Spleen (tissue), 11 donors: ENCODE measurements around the gene ERGIC1. TPM values are rescaled to one million over a fixed set of nuclear protein-coding genes. Genes with fewer than 3 reads are reported as not detected.

Experiments used
- DNase-seq: peaks from one replicate; pipeline ENCODE4 v3.0.0-alpha.2; 2020
- H3K27ac ChIP-seq, 8 donors: fragments of 200-600 bp; sonication (generic) in 7 of 8; 1 replicate in 4 of 8; 2 replicates in 4 of 8; pipeline versions ENCODE4 v1.5.0 to v1.8.0; 2016 to 2021; ENCODE audit warnings: inconsistent platforms in 4 of 8, mild to moderate bottlenecking in 4 of 8, moderate library complexity in 1 of 8
- H3K27me3 ChIP-seq, 7 donors: fragments of 200-600 bp; sonication (generic) in 6 of 7; replicated peaks in 1 of 7; 1 replicate in 4 of 7; 2 replicates in 3 of 7; pipeline versions ENCODE4 v1.5.0 to v1.8.0; 2016 to 2021; ENCODE audit warnings: inconsistent platforms in 3 of 7, mild to moderate bottlenecking in 1 of 7
- H3K36me3 ChIP-seq, 6 donors: fragments of 200-600 bp; sonication (generic) in 5 of 6; 1 replicate in 4 of 6; 2 replicates in 2 of 6; pipeline versions ENCODE4 v1.5.0 to v1.8.0; 2016 to 2021; ENCODE audit warnings: inconsistent platforms in 2 of 6
- H3K4me1 ChIP-seq, 6 donors: fragments of 200-600 bp; sonication (generic) in 5 of 6; 1 replicate in 3 of 6; 2 replicates in 3 of 6; pipeline versions ENCODE4 v1.5.0 to v1.8.0; 2016 to 2021; ENCODE audit warnings: inconsistent platforms in 3 of 6
- H3K4me3 ChIP-seq, 8 donors: fragments of 200-600 bp; sonication (generic) in 7 of 8; 1 replicate in 4 of 8; 2 replicates in 4 of 8; pipeline versions ENCODE4 v1.5.0 to v1.8.0; 2016 to 2021; ENCODE audit warnings: inconsistent platforms in 4 of 8, mild to moderate bottlenecking in 4 of 8, moderate library complexity in 2 of 8
- H3K9me3 ChIP-seq, 8 donors: fragments of 200-600 bp; sonication (generic) in 7 of 8; 1 replicate in 4 of 8; 2 replicates in 4 of 8; pipeline versions ENCODE4 v1.5.0 to v1.8.0; 2016 to 2021; ENCODE audit warnings: inconsistent platforms in 4 of 8
- POLR2A ChIP-seq, 3 donors: fragments of 450-650 bp; IDR thresholded peaks; one replicate each; pipeline ENCODE4 v1.5.1; 2017; ENCODE audit warnings: antibody characterized with exemption in 3 of 3, mild to moderate bottlenecking in 1 of 3
- POLR2AphosphoS5 ChIP-seq, 3 donors: sonication (generic); formaldehyde crosslinking; IDR thresholded peaks; one replicate each; pipeline ENCODE4 v1.5.1; 2017; ENCODE audit warnings: antibody characterized with exemption in 3 of 3
- WGBS, 5 donors: extraction: QIAGEN DNeasy Blood & Tissue Kit in 3 of 5; methylation state at CpG; one replicate each; pipeline versions ENCODE4 v1.1.5 to v1.1.7; 2013 to 2018; 5-methylcytosine and 5-hydroxymethylcytosine counted together
- intact Hi-C: fragments of 100-400 bp; cut with DNase I; formaldehyde crosslinking; loops from one replicate; pipeline ENCODE4 v1.15.0; 2023; ENCODE audit warnings: low total_unique reads
- polyA plus RNA-seq, 3 donors: library from polyadenylated mRNA; stranded (reverse); fragments of 200-250 nt; gene quantifications; one replicate each; pipeline ENCODE4 v1.2.1, GENCODE V29; 2013
- total RNA-seq, 7 donors: library from RNA; depleted of rRNA in 3 of 7; stranded (reverse); fragments of >200 nt in 3 of 7; fragmentation: NEBNext Ultra II Directional in 4 of 7; extraction: Animal tissue kit (Norgen Biotek cat#: 25700) in 4 of 7; gene quantifications; one replicate each; pipeline versions ENCODE4 v1.1.0 to v1.2.1, GENCODE V29; 2016 to 2021
- TF ChIP-seq, protein P1 (sequence below), 11 experiments: fragments of 200-600 bp in 7 of 11; fragments of 450-650 bp in 4 of 11; sonication (generic) in 4 of 11; IDR thresholded peaks in 8 of 11; conservative IDR thresholded peaks in 3 of 11; 1 replicate in 7 of 11; 2 replicates in 4 of 11; pipeline versions ENCODE4 v1.4.0 to v1.8.0; 2016 to 2021; ENCODE audit warnings: antibody characterized with exemption in 11 of 11, inconsistent platforms in 4 of 11, mild to moderate bottlenecking in 1 of 11
- donor health status: healthy with polysubstance abuse.
- donor health status: DM: no; HTN: no; CAD: no; lungs with moderate emphysema.
- donor health status: DM: no; HTN: no; CAD: no.
- donor health status: Bipolar disorder and iron deficiency.
- donor health status: healthy.
- donor health status: DM: no; HTN: no; CAD: no.
- donor health status: DM: yes; HTN: yes; CAD: no.

Gene ERGIC1
- total and polyA plus RNA-seq, 10 donors = 36.9 to 166 (median 125) TPM

DNA sequence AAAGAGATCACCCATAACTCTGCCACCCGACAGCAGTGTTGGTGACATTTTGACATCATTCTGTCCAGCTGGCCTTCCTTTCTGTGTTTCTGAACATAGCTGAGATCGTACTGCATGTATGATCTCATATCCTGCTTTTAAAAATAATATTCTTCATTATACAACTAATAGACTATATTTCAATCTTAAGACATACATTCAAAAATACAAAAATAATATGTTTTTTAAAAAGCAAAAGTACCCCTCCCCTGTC lies 77.5 kb downstream of the ERGIC1 start:
- DNase-seq = no peak
- no peak for TF ChIP-seq POLR2AphosphoS5 (IDR thresholded peaks at IDR 0.05)
- TF ChIP-seq POLR2A (IDR thresholded peaks at IDR 0.05) = no peak
- TF ChIP-seq, protein P1, sequence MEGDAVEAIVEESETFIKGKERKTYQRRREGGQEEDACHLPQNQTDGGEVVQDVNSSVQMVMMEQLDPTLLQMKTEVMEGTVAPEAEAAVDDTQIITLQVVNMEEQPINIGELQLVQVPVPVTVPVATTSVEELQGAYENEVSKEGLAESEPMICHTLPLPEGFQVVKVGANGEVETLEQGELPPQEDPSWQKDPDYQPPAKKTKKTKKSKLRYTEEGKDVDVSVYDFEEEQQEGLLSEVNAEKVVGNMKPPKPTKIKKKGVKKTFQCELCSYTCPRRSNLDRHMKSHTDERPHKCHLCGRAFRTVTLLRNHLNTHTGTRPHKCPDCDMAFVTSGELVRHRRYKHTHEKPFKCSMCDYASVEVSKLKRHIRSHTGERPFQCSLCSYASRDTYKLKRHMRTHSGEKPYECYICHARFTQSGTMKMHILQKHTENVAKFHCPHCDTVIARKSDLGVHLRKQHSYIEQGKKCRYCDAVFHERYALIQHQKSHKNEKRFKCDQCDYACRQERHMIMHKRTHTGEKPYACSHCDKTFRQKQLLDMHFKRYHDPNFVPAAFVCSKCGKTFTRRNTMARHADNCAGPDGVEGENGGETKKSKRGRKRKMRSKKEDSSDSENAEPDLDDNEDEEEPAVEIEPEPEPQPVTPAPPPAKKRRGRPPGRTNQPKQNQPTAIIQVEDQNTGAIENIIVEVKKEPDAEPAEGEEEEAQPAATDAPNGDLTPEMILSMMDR (IDR thresholded peaks at IDR 0.05 in 8 of 11, conservative IDR thresholded peaks at IDR 0.05 in 3 of 11) = no peak
- Histone ChIP-seq H3K9me3 (no peaks in the 10 kb centered on the region), H3K36me3 (peaks cover 0 to 74% (median 30%) of the 10 kb centered on the region in 6 donors), H3K4me1 (peaks cover 8 to 39% (median 14%) of the 10 kb centered on the region in 6 donors), H3K27ac (peak overlapping the region in 7 of 8 donors; percentile 64 to 89 (median 82)), H3K27me3 (no peaks in the 10 kb centered on the region), H3K4me3 (no peak overlapping the region)
- intact Hi-C loops = no loop called here
- 49 to 55% (median 52%) methylated on average over 2 of the region's 2 CpGs for WGBS, 5 donors

DNA sequence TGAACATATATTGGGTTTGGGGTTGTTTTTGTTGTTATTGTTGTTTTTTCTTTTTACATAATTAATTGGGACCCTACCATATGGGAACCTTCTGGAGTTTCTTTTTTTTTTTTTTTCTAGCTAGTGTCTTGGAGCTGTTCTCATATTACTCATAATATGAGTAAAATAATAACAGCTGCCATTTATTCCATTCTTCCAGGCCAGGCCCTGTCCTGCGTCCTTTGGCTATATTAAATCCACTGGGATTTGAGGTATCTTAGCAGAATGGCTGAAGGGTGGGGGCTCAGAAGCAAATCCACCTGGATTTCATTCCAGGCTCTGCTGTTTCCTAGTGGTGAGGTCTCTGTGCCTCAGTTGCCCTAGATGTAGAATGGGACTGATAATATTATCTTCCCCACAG lies 77.9 kb downstream of the ERGIC1 start:
- WGBS, 5 donors = 87 to 98% (median 97%) methylated on average over 1 of the region's 1 CpG
- intact Hi-C loops = no loop called here
- H3K36me3 ChIP-seq = peaks cover 0 to 79% (median 33%) of the 10 kb centered on the region in 6 donors
- no peaks in the 10 kb centered on the region for H3K9me3 ChIP-seq
- no peaks in the 10 kb centered on the region for H3K27me3 ChIP-seq
- H3K4me1 ChIP-seq = peaks cover 8 to 39% (median 14%) of the 10 kb centered on the region in 6 donors
- peak overlapping the region in 6 of 8 donors; percentile 64 to 89 (median 84) for H3K27ac ChIP-seq
- TF ChIP-seq, protein P1 (IDR thresholded peaks at IDR 0.05 in 8 of 11, conservative IDR thresholded peaks at IDR 0.05 in 3 of 11) = no peak
- no peak for TF ChIP-seq POLR2A (IDR thresholded peaks at IDR 0.05)
- TF ChIP-seq POLR2AphosphoS5 (IDR thresholded peaks at IDR 0.05) = no peak
- no peak overlapping the region for H3K4me3 ChIP-seq
- DNase-seq = no peak

DNA sequence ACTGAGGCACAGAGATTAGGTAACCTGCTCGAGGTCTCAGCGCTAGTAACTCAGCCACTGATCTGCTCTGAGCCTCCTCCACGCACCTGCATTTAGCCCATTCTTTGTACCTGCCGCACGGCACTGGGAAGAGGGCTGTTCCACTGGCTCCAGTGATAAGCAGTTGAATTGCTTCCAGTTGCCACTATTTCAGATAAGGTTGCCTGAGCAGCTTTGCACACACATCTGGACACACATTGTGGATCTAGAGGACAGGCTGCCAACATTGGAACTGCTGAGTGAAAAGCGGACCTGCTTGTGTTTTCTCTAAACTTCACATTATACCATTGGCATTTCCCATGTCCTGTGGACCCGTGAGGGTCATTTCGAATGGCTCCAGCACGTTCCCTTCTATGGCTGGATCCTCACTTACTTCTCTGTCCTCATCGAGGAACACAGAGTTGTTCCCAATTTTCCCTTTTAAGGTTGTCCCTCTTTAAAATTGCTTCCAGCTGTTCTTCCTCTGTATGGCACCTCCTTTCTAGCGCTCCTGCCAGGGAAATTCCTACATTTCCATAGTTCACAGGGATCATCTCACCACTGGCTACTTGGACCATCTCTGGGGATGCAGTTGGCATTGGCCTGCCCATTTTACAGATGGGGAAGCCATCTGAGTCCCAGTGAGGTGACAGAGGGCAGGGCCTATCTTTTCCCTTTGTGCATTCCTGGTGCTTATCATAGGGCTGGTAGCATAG lies 79.2 kb downstream of the ERGIC1 start:
- WGBS, 5 donors = 88 to 96% (median 91%) methylated on average over 11 of the region's 11 CpGs
- H3K27ac ChIP-seq = peak overlapping the region in 2 of 8 donors; percentile 53 to 85
- intact Hi-C loops = no loop called here

DNA sequence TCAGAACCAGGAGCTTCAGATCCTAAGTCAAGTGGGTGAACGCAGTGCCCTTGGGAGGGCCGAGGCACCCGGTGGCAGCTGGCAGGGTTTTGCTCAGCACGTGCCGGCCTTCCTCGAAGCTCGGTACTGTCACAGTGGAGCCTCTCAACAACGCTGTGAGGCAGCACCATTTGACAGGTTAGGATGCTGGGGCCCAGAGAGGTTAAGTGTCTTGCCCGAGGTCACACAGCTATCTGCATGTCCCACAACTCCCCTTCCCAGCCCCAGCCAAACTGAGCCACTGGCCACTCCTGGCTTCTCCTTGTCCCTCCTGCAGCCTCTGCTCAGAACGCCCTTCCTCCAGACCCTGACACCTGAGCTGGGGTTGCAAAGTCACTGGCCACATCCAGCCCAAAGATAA lies 81.5 kb downstream of the ERGIC1 start:
- peak in 1 of 3 donors; percentile 39 for TF ChIP-seq POLR2AphosphoS5 (IDR thresholded peaks at IDR 0.05)
- TF ChIP-seq, protein P1 (IDR thresholded peaks at IDR 0.05 in 8 of 11, conservative IDR thresholded peaks at IDR 0.05 in 3 of 11) = no peak
- H3K4me3 ChIP-seq = no peak overlapping the region
- no peak overlapping the region for H3K27ac ChIP-seq
- H3K27me3 ChIP-seq = no peaks in the 10 kb centered on the region
- H3K9me3 ChIP-seq = no peaks in the 10 kb centered on the region
- H3K36me3 ChIP-seq = peaks cover 0 to 100% (median 54%) of the 10 kb centered on the region in 6 donors
- no peak for DNase-seq
- peaks cover 8 to 51% (median 14%) of the 10 kb centered on the region in 6 donors for H3K4me1 ChIP-seq
- intact Hi-C loops = no loop called here
- 95 to 97% (median 97%) methylated on average over 7 to 10 of the region's 10 CpGs for WGBS, 5 donors

More for the DNA sequence above, 79.2 kb downstream of the ERGIC1 start:
- TF ChIP-seq, protein P1 (IDR thresholded peaks at IDR 0.05 in 8 of 11, conservative IDR thresholded peaks at IDR 0.05 in 3 of 11) = no peak
- TF ChIP-seq POLR2AphosphoS5 (IDR thresholded peaks at IDR 0.05) (no peak), POLR2A (IDR thresholded peaks at IDR 0.05) (no peak)
- DNase-seq = no peak
- no peak overlapping the region for H3K4me3 ChIP-seq
- H3K36me3 ChIP-seq = peaks cover 0 to 92% (median 40%) of the 10 kb centered on the region in 6 donors
- H3K9me3 ChIP-seq = no peaks in the 10 kb centered on the region
- peaks cover 8 to 48% (median 14%) of the 10 kb centered on the region in 6 donors for H3K4me1 ChIP-seq
- H3K27me3 ChIP-seq = no peaks in the 10 kb centered on the region
